Glutamatergic neuron (in vitro differentiated cells): ENCODE data around the gene CDC45. TPM values are rescaled to one million over a fixed set of nuclear protein-coding genes. Genes with fewer than 3 reads are reported as not detected.
"Not testable (repeated sequence)": the region's sequence is repeated elsewhere in the genome, so short reads cannot be mapped to it uniquely, and the experiment has no call there.

Experiments
- DNase-seq: peaks from one replicate; pipeline ENCODE4 v3.0.0; 2022
- H3K27ac Mint-ChIP-seq: one replicate; pipeline ENCODE4 v1.8.0; 2020; ENCODE audit warnings: mild to moderate bottlenecking, mixed read lengths, inconsistent platforms; ENCODE audit not compliant: unreplicated experiment
- H3K27me3 Mint-ChIP-seq: one replicate; pipeline ENCODE4 v1.8.0; 2020; ENCODE audit warnings: mild to moderate bottlenecking, moderate library complexity, mixed read lengths, inconsistent platforms; ENCODE audit not compliant: unreplicated experiment
- H3K36me3 Mint-ChIP-seq: one replicate; pipeline ENCODE4 v1.8.0; 2020; ENCODE audit warnings: mild to moderate bottlenecking, mixed read lengths, inconsistent platforms; ENCODE audit not compliant: unreplicated experiment
- H3K4me1 Mint-ChIP-seq: one replicate; pipeline ENCODE4 v1.8.0; 2020; ENCODE audit warnings: mild to moderate bottlenecking, low read depth, mixed read lengths, inconsistent platforms; ENCODE audit not compliant: unreplicated experiment
- H3K4me3 Mint-ChIP-seq: one replicate; pipeline ENCODE4 v1.8.0; 2020; ENCODE audit warnings: mild to moderate bottlenecking, mixed read lengths, inconsistent platforms; ENCODE audit not compliant: unreplicated experiment
- H3K9me3 Mint-ChIP-seq: one replicate; pipeline ENCODE4 v1.8.0; 2020; ENCODE audit warnings: mild to moderate bottlenecking, moderate library complexity, mixed read lengths, inconsistent platforms; ENCODE audit not compliant: unreplicated experiment
- CTCF ChIP-seq: fragments of 200-600 bp; sonication (generic); IDR thresholded peaks from one replicate; pipeline ENCODE4 v1.5.0; 2021; ENCODE audit not compliant: partially characterized antibody, unreplicated experiment
- total RNA-seq: library from RNA; stranded (reverse); fragmentation: NEBNext Ultra II Directional; extraction: Animal tissue kit (Norgen Biotek cat#: 25700); gene quantifications from one replicate; pipeline ENCODE4 v1.2.1, GENCODE V29; 2021; ENCODE audit not compliant: unreplicated experiment

CDC45 gene
- total RNA-seq, 1 donor from 2014 or later: 3.5 TPM

- Mint-ChIP-seq H3K4me1 (peaks cover 21% of the 10 kb centered on the region), H3K36me3 (no peaks in the 10 kb centered on the region)
Observed at GRCh38 chr22:19432133-19432851, 47.4 kb upstream of the CDC45 start, which contains the start of gene MRPL40. TSS of gene MRPL40 (plus strand) at chr22:19432545. CDS start at chr22:19432555, 10 bp downstream.

GRCh38 chr22:19434401-19434800, 45.3 kb upstream of the CDC45 start:
- no peaks in the 10 kb centered on the region for H3K36me3 Mint-ChIP-seq
- no peak for DNase-seq
- peaks cover 8% of the 10 kb centered on the region for H3K9me3 Mint-ChIP-seq
- no peak overlapping the region for H3K27ac Mint-ChIP-seq
- peaks cover 23% of the 10 kb centered on the region for H3K4me1 Mint-ChIP-seq
- no peak for TF ChIP-seq CTCF
- no peaks in the 10 kb centered on the region for H3K27me3 Mint-ChIP-seq
- no peak overlapping the region for H3K4me3 Mint-ChIP-seq

More at GRCh38 chr22:19432133-19432851, 47.4 kb upstream of the CDC45 start, which contains the start of gene MRPL40:
- peak; percentile 97 for DNase-seq
- no peak for TF ChIP-seq CTCF
- Mint-ChIP-seq H3K4me3 (peak within 1 kb of the TSS; percentile 95), H3K27me3 (no peaks in the 10 kb centered on the region), H3K27ac (peak within 1 kb of the TSS; percentile 95), H3K9me3 (peaks cover 8% of the 10 kb centered on the region)

- Mint-ChIP-seq H3K36me3 (no peaks in the 10 kb centered on the region), H3K27ac (no peak overlapping the region), H3K4me3 (no peak overlapping the region), H3K27me3 (no peaks in the 10 kb centered on the region), H3K9me3 (peaks cover 8% of the 10 kb centered on the region), H3K4me1 (peaks cover 20% of the 10 kb centered on the region)
- no peak for TF ChIP-seq CTCF
- no peak for DNase-seq
Observed at GRCh38 chr22:19434829-19435580, 44.7 kb upstream of the CDC45 start.

- H3K27ac Mint-ChIP-seq: peak overlapping the region; percentile 19
- not testable (repeated sequence) for DNase-seq, H3K4me3 Mint-ChIP-seq, H3K9me3 Mint-ChIP-seq, H3K27me3 Mint-ChIP-seq, H3K36me3 Mint-ChIP-seq
- peaks cover 14% of the 10 kb centered on the region for H3K4me1 Mint-ChIP-seq
Observed at GRCh38 chr22:19436444-19437161, 43.1 kb upstream of the CDC45 start.

GRCh38 chr22:19438298-19438697, 41.4 kb upstream of the CDC45 start:
- DNase-seq: no peak
- Mint-ChIP-seq H3K27ac (no peak overlapping the region), H3K4me1 (peaks cover 15% of the 10 kb centered on the region), H3K9me3 (peaks cover 4% of the 10 kb centered on the region), H3K27me3 (no peaks in the 10 kb centered on the region), H3K4me3 (no peak overlapping the region), H3K36me3 (no peaks in the 10 kb centered on the region)
- no peak for TF ChIP-seq CTCF
